ENCODE measurements around the gene PRUNE2. TPM values are rescaled to one million over a fixed set of nuclear protein-coding genes. Genes with fewer than 3 reads are reported as not detected.

The PRUNE2 gene
- total and polyA plus RNA-seq, 2 of the 8 experiments (the other 6 are each of a cell fraction or from before 2014, with no cell fraction given): 5.5 to 13.3 TPM

GRCh38 chr9:76592091-76592973 is 313.6 kb downstream of the PRUNE2 start (continued):
- TF ChIP-seq KDM1A (IDR thresholded peaks at IDR 0.05; ENCODE audit: borderline replicate concordance, low read length): 0 out of 2 replicates have a peak, but pooled peaks have one; percentile 9
- TF ChIP-seq SP1 (IDR thresholded peaks at IDR 0.05; ENCODE audit: low read depth, low read length): 0 out of 2 replicates have a peak, but pooled peaks have one; percentile 8
- TF ChIP-seq CREB1 (IDR thresholded peaks at IDR 0.05): no peak
- no peak for TF ChIP-seq PHF8 (conservative IDR thresholded peaks at IDR 0.05; ENCODE audit: low read depth, low read length)
- TF ChIP-seq ZNF274 (IDR thresholded peaks at IDR 0.05; ENCODE audit: borderline replicate concordance, extremely low read depth, low read length): no peak
- TF ChIP-seq TAF7 (optimal IDR thresholded peaks at IDR 0.05; ENCODE audit: borderline replicate concordance, low read depth, low read length): no peak
- no peak for TF ChIP-seq TBP (IDR thresholded peaks at IDR 0.05; ENCODE audit: low read depth, low read length)
- TF ChIP-seq GTF2F1 (IDR thresholded peaks at IDR 0.05; ENCODE audit: borderline replicate concordance, low read depth, low read length): no peak
- no peak for TF ChIP-seq SP2 (IDR thresholded peaks at IDR 0.05; ENCODE audit: low read length)
- peak; percentile 23 for TF ChIP-seq KDM4A (IDR thresholded peaks at IDR 0.05; ENCODE audit: low read depth, low read length, severe bottlenecking)
- TF ChIP-seq RAD21 (IDR thresholded peaks at IDR 0.05 in 1 of 2, conservative IDR thresholded peaks at IDR 0.05 in 1 of 2; ENCODE audit: low read depth in 2 of 2, low read length in 2 of 2): no peak
- TF ChIP-seq CEBPB (IDR thresholded peaks at IDR 0.05; ENCODE audit: low read depth, low read length): peak; percentile 97
- no peak for TF ChIP-seq RXRA (IDR thresholded peaks at IDR 0.05; ENCODE audit: insufficient read depth, low read depth, low read length)
- TF ChIP-seq ASH2L (IDR thresholded peaks at IDR 0.05; ENCODE audit: low read length): no peak

All from H1 (cell line).